ENCODE results near the gene RSPH6A. TPM values are rescaled to one million over a fixed set of nuclear protein-coding genes. Genes with fewer than 3 reads are reported as not detected.
A peak's percentile ranks its signal among the peaks of the same experiment; 100 is the strongest.
"Not testable (repeated sequence)": the region's sequence is repeated elsewhere in the genome, so short reads cannot be mapped to it uniquely, and the experiment has no call there.

Gene RSPH6A
- polyA plus RNA-seq, 3 donors = not detected

GRCh38 chr19:45767410-45767880 is 47.7 kb downstream of the RSPH6A start:
- peak; percentile 69 to 83 (median 78) for DNase-seq (ENCODE audit: low read depth in 3 of 3, low spot score in 2 of 3)

GRCh38 chr19:45766869-45767346 is 48.2 kb downstream of the RSPH6A start:
- DNase-seq (ENCODE audit: low read depth in 3 of 3, low spot score in 2 of 3) = no peak

- DNase-seq (ENCODE audit: low read depth in 3 of 3, low spot score in 2 of 3) = no peak
Observed at GRCh38 chr19:45766296-45766868, 48.7 kb downstream of the RSPH6A start.

- no peak for DNase-seq (ENCODE audit: low read depth in 3 of 3, low spot score in 2 of 3)
Observed at GRCh38 chr19:45765702-45766295, 49.3 kb downstream of the RSPH6A start.

GRCh38 chr19:45764945-45765701 is 50.0 kb downstream of the RSPH6A start:
- no peak for DNase-seq (ENCODE audit: low read depth in 3 of 3, low spot score in 2 of 3)

GRCh38 chr19:45764475-45764874 is 50.6 kb downstream of the RSPH6A start:
- no peak for DNase-seq (ENCODE audit: low read depth in 3 of 3, low spot score in 2 of 3)

- DNase-seq (ENCODE audit: low read depth in 3 of 3, low spot score in 2 of 3) = no peak
Observed at GRCh38 chr19:45763691-45764294, 51.3 kb downstream of the RSPH6A start.

GRCh38 chr19:45762870-45763631 is 52.1 kb downstream of the RSPH6A start:
- DNase-seq (ENCODE audit: low read depth in 3 of 3, low spot score in 2 of 3) = no peak

- DNase-seq (ENCODE audit: low read depth in 3 of 3, low spot score in 2 of 3) = no peak
Observed at GRCh38 chr19:45761714-45762113, 53.4 kb downstream of the RSPH6A start.

GRCh38 chr19:45758921-45759320 is 56.2 kb downstream of the RSPH6A start:
- no peak for DNase-seq (ENCODE audit: low read depth in 3 of 3, low spot score in 2 of 3)

- no peak for DNase-seq (ENCODE audit: low read depth in 3 of 3, low spot score in 2 of 3)
Observed at GRCh38 chr19:45757695-45758094, 57.4 kb downstream of the RSPH6A start.

GRCh38 chr19:45754323-45754722 is 60.8 kb downstream of the RSPH6A start:
- no peak for DNase-seq (ENCODE audit: low read depth in 3 of 3, low spot score in 2 of 3)

GRCh38 chr19:45753548-45753947 is 61.6 kb downstream of the RSPH6A start:
- no peak for DNase-seq (ENCODE audit: low read depth in 3 of 3, low spot score in 2 of 3)

- no peak for DNase-seq (ENCODE audit: low read depth in 3 of 3, low spot score in 2 of 3)
Observed at GRCh38 chr19:45752639-45753038, 62.5 kb downstream of the RSPH6A start.

GRCh38 chr19:45751483-45751882 is 63.6 kb downstream of the RSPH6A start:
- not testable (repeated sequence) for DNase-seq (ENCODE audit: low read depth in 3 of 3, low spot score in 2 of 3)

- no peak for DNase-seq (ENCODE audit: low read depth in 3 of 3, low spot score in 2 of 3)
Observed at GRCh38 chr19:45747513-45747912, 67.6 kb downstream of the RSPH6A start.

- no peak for DNase-seq (ENCODE audit: low read depth in 3 of 3, low spot score in 2 of 3)
Observed at GRCh38 chr19:45746866-45747265, 68.2 kb downstream of the RSPH6A start.
